Nephron progenitor cell (in vitro differentiated cells): Measurements from ENCODE around the gene CYB561D2.

Source experiments
- DNase-seq: peaks from one replicate; pipeline ENCODE4 v3.0.0; 2021
- H3K27ac Mint-ChIP-seq: 2 replicates; pipeline ENCODE4 v1.8.0; 2021; ENCODE audit warnings: mild to moderate bottlenecking, moderate library complexity, mixed read lengths
- H3K27me3 Mint-ChIP-seq: 2 replicates; pipeline ENCODE4 v1.8.0; 2021; ENCODE audit warnings: mild to moderate bottlenecking, low read depth, mixed read lengths; ENCODE audit not compliant: poor library complexity
- H3K36me3 Mint-ChIP-seq: 2 replicates; pipeline ENCODE4 v1.8.0; 2021; ENCODE audit warnings: low read depth, mixed read lengths
- H3K4me1 Mint-ChIP-seq: 2 replicates; pipeline ENCODE4 v1.8.0; 2021; ENCODE audit warnings: mixed read lengths
- H3K4me3 Mint-ChIP-seq: 2 replicates; pipeline ENCODE4 v1.8.0; 2021; ENCODE audit warnings: mild to moderate bottlenecking, moderate library complexity, mixed read lengths
- H3K9me3 Mint-ChIP-seq: 2 replicates; pipeline ENCODE4 v1.8.0; 2021; ENCODE audit warnings: mild to moderate bottlenecking, moderate library complexity, mixed read lengths
- CTCF ChIP-seq: fragments of 200-600 bp; sonication (generic); IDR thresholded peaks from 2 replicates; pipeline ENCODE4 v1.5.0; 2021; ENCODE audit warnings: antibody characterized with exemption

Gene CYB561D2

DNA sequence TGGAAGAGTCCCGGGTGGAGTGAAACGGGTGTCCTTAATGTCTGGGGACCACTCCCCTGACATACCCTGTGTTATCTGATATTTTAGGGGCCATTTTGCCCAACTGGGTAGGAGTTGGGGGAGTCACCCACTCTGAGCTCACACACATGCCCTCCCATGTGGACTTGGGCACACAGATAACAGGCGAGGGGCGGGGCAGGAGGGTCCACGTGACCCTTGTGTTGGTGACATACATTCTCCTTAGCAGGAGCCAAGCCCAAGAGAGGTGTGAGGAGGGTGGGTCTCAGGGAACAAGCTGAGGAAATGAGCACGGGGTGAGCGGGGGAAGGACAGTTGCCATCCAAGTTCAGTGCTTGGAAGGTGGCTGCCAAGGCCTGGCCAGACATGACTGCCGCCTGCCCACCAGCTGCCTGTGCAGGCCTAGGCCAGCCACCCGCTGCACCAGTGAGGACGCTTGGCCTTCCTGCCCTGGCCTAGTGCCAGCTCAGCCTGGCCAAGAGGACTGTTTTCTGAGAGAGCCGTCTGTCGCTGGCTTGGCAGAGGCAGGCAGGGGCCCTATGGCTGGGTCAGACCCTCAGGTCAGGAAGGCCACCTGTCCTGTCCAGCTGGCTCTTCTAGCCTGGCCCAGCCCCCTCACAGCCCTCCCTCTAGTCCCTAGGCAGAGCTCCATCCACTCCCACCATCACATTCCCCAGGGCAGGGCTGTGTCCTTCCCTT, 40.0 kb downstream of the CYB561D2 start:
- Mint-ChIP-seq H3K27me3 (peaks cover 8% of the 10 kb centered on the region), H3K27ac (no peak overlapping the region), H3K4me1 (peaks cover 12% of the 10 kb centered on the region), H3K9me3 (no peaks in the 10 kb centered on the region), H3K4me3 (no peak overlapping the region), H3K36me3 (no peaks in the 10 kb centered on the region)
- no peak for DNase-seq
- TF ChIP-seq CTCF, result no peak

DNA sequence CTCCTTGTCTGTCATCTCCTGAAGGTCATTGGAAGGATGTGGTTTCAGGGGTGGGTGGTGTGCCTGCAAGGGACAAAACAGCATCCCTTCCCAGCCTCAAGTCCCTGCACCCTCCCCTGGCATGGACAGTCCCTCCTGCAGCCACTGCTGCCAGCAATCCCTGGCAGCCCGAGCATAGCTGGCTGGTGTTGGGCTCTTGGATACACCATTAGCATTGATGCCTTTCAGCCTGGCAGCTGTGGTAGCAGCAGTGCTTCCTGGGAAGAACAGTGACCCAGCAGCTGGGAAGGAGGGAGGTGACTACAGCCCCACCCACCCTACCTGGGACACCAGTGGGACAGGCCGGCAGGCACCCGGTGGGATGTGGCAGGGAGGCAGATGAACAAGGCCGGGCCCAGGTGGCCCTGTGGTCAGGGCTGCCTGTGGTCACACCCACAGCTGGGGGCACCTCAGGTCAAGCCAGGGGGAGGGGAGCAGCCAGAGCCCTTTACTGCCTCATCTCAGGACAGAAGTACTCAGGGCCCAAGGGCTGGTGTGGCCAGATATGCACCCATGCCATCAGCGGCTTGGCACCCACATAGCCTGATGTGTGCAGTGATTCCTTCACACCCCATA, 41.5 kb downstream of the CYB561D2 start:
- Mint-ChIP-seq H3K4me1 (peaks cover 12% of the 10 kb centered on the region), H3K4me3 (no peak overlapping the region)

GRCh38 chr3:50393061-50393460, 42.4 kb downstream of the CYB561D2 start:
- no peaks in the 10 kb centered on the region for H3K9me3 Mint-ChIP-seq
- H3K4me3 Mint-ChIP-seq, result no peak overlapping the region
- no peak overlapping the region for H3K27ac Mint-ChIP-seq
- H3K27me3 Mint-ChIP-seq, result peaks cover 18% of the 10 kb centered on the region
- no peak for DNase-seq
- peaks cover 8% of the 10 kb centered on the region for H3K4me1 Mint-ChIP-seq
- H3K36me3 Mint-ChIP-seq, result no peaks in the 10 kb centered on the region
- no peak for TF ChIP-seq CTCF

More for the DNA sequence above, 41.5 kb downstream of the CYB561D2 start:
- Mint-ChIP-seq H3K27me3 (peaks cover 15% of the 10 kb centered on the region), H3K9me3 (no peaks in the 10 kb centered on the region), H3K27ac (no peak overlapping the region), H3K36me3 (no peaks in the 10 kb centered on the region)
- no peak for TF ChIP-seq CTCF
- no peak for DNase-seq

DNA sequence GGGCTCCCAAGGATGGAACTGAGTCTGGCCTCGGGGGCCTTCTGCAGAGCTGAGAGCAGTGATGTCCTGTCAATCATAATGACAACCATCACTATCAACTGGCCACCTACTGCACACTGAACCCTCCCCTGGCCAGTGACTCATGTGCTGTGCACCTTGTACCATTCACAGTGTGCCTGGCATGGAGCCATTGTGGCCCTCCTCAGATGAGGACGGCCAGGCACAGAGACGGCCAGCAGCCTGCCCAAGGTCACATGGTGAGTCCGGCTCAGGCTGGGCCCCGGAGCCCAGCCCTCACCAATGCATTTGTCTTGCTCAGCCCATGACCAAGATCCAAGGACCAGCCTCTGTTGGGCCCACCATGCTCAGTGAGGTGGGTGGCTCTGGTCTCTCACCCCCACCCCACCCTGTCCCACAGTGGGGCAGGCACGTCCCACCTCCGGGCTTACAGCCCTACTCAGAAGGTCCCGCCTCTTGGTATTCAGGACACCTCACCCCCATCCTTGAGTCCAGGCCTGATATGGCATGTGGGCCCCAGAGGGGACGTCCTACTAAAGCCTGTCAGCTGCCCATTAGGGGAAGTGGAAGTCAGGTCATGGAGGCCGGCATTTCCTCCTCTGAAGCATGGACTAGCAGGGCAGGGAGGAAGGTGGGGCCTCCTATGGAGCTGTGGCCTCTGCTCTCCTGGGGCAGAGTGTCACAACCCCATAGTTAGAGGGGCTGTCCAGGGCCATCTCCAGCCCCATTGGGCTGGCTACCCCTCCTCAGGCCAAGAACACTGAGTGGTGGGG, 44.6 kb downstream of the CYB561D2 start:
- Mint-ChIP-seq H3K4me3 (no peak overlapping the region), H3K27me3 (peaks cover 28% of the 10 kb centered on the region), H3K4me1 (no peaks in the 10 kb centered on the region)

DNA sequence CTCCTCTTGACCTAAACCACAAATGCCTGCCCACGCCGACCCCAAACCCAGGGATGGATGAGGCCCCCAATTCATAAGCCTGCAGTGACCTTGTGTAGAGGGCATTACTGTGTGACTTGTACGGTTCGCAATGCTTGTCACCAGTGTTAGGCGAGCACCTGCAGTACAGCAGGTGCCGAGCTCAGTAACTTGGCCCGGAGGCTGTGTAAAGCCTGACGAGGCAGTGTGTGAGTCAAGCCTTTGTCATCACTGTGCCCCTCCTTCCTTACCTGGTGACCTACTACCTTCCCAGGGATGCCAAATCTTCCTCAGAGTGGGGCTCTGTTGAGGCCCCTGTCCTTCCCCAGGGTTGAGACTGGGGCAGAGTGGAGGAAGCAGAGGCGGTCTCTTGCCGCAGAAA, 45.8 kb downstream of the CYB561D2 start:
- H3K36me3 Mint-ChIP-seq, result no peaks in the 10 kb centered on the region
- H3K9me3 Mint-ChIP-seq, result no peaks in the 10 kb centered on the region
- peaks cover 33% of the 10 kb centered on the region for H3K27me3 Mint-ChIP-seq
- H3K27ac Mint-ChIP-seq, result no peak overlapping the region
- no peak overlapping the region for H3K4me3 Mint-ChIP-seq
- no peaks in the 10 kb centered on the region for H3K4me1 Mint-ChIP-seq
- TF ChIP-seq CTCF, result no peak
- no peak for DNase-seq

More for the DNA sequence above, 44.6 kb downstream of the CYB561D2 start:
- Mint-ChIP-seq H3K27ac (no peak overlapping the region), H3K36me3 (no peaks in the 10 kb centered on the region), H3K9me3 (no peaks in the 10 kb centered on the region)
- DNase-seq, result no peak
- TF ChIP-seq CTCF, result no peak
